COLO668 (cell line): ENCODE measurements around the gene CAV3.

ENCODE experiments used
- DNase-seq: peaks from one replicate; lab custom pipeline; 2025; ENCODE audit not compliant: unreplicated experiment; lab: John Stamatoyannopoulos, UW

CAV3 gene

GRCh38 chr3:8790529-8790928 is 56.9 kb downstream of the CAV3 start:
- no peak for DNase-seq

- DNase-seq, result no peak
Measured at GRCh38 chr3:8793242-8793641, 59.6 kb downstream of the CAV3 start.

GRCh38 chr3:8794247-8794646 is 60.6 kb downstream of the CAV3 start:
- no peak for DNase-seq
